Measurements from ENCODE around the gene SLBP. TPM values are rescaled to one million over a fixed set of nuclear protein-coding genes. Genes with fewer than 3 reads are reported as not detected.

SLBP gene
- total and polyA plus RNA-seq, 12 donors = 10.9 to 17.7 (median 12.8) TPM

GRCh38 chr4:1723131-1723801, 11.1 kb upstream of the SLBP start:
- no peak for DNase-seq
- H3K4me3 ChIP-seq = peak overlapping the region in 2 of 10 donors; percentile 20 to 83

GRCh38 chr4:1722551-1723118, 10.5 kb upstream of the SLBP start:
- Histone ChIP-seq H3K4me3 (peak overlapping the region in 1 of 10 donors; percentile 83), H3K27ac (peak overlapping the region in 5 of 10 donors; percentile 14 to 94 (median 22)), H3K36me3 (peaks cover 0 to 55% (median 6%) of the 10 kb centered on the region in 9 donors), H3K4me1 (peaks cover 29 to 84% (median 52%) of the 10 kb centered on the region in 9 donors), H3K9me3 (no peaks in the 10 kb centered on the region), H3K27me3 (no peaks in the 10 kb centered on the region)
- WGBS, 2 donors = 49 to 51% methylated on average over 18 of the region's 18 CpGs
- no peak for TF ChIP-seq CTCF (IDR thresholded peaks at IDR 0.05)
- ATAC-seq (no peak), DNase-seq (no peak)
- intact Hi-C loops (cut with DNase I) = loop anchor here in 4 of 10 donors (10.0 kb wide), 2 partner anchors 368 to 378 kb away; partner anchors contain the start of gene UVSSA (in 1 of the 4)

More at GRCh38 chr4:1723131-1723801, 11.1 kb upstream of the SLBP start:
- ATAC-seq = no peak
- Histone ChIP-seq H3K36me3 (peaks cover 0 to 55% (median 6%) of the 10 kb centered on the region in 9 donors), H3K9me3 (no peaks in the 10 kb centered on the region), H3K27me3 (no peaks in the 10 kb centered on the region), H3K27ac (peak overlapping the region in 5 of 10 donors; percentile 3 to 92 (median 22)), H3K4me1 (peaks cover 31 to 84% (median 49%) of the 10 kb centered on the region in 9 donors)
- no peak for TF ChIP-seq CTCF (IDR thresholded peaks at IDR 0.05)
- 78 to 83% methylated on average over 12 of the region's 12 CpGs for WGBS, 2 donors
- intact Hi-C loops (cut with DNase I) = loop anchor here in 4 of 10 donors (10.0 kb wide), 2 partner anchors 368 to 378 kb away; partner anchors contain the start of gene UVSSA (in 1 of the 4)

GRCh38 chr4:1721666-1722550, 9.8 kb upstream of the SLBP start:
- Histone ChIP-seq H3K4me1 (peaks cover 28 to 77% (median 50%) of the 10 kb centered on the region in 9 donors), H3K9me3 (no peaks in the 10 kb centered on the region), H3K36me3 (peaks cover 0 to 56% (median 6%) of the 10 kb centered on the region in 9 donors), H3K27me3 (no peaks in the 10 kb centered on the region), H3K4me3 (peak overlapping the region; percentile 9 to 97 (median 84)), H3K27ac (peak overlapping the region in 5 of 10 donors; percentile 4 to 94 (median 92))
- intact Hi-C loops (cut with DNase I) = loop anchor here in 5 of 10 donors (1.0 to 10.0 kb wide), 3 partner anchors 10 to 377 kb away; partner anchors contain the start of genes SLBP (in 1 of the 5) and UVSSA (in 1 of the 5)
- DNase-seq (peak in 1 of 2 donors; percentile 40), ATAC-seq (no peak)
- WGBS, 2 donors = 4 to 5% methylated on average over 56 to 61 of the region's 61 CpGs
- TF ChIP-seq CTCF (IDR thresholded peaks at IDR 0.05) = no peak

All from heart right ventricle (tissue), 16 donors.